Activated CD4-positive, alpha-beta T cell treated with anti-CD3 and anti-CD28 coated beads, Interleukin-2, amount 10 ng/mL, durations not matched to agents 24 days and 14 days (primary cell): ENCODE data around the gene C18orf63. TPM values are rescaled to one million over a fixed set of nuclear protein-coding genes. Genes with fewer than 3 reads are reported as not detected.
A peak's percentile ranks its signal among the peaks of the same experiment; 100 is the strongest.
"Not testable (repeated sequence)": the region's sequence is repeated elsewhere in the genome, so short reads cannot be mapped to it uniquely, and the experiment has no call there.

Source experiments
- DNase-seq: peaks from one replicate; pipeline ENCODE4 v3.0.0; 2022
- H3K27ac Mint-ChIP-seq: one replicate; pipeline ENCODE4 v1.8.0; 2022; ENCODE audit warnings: mild to moderate bottlenecking, mixed read lengths
- H3K27me3 Mint-ChIP-seq: one replicate; pipeline ENCODE4 v1.8.0; 2022; ENCODE audit warnings: mixed read lengths
- H3K36me3 Mint-ChIP-seq: one replicate; pipeline ENCODE4 v1.8.0; 2022; ENCODE audit warnings: low read depth, mild to moderate bottlenecking, mixed read lengths
- H3K4me1 Mint-ChIP-seq: one replicate; pipeline ENCODE4 v1.8.0; 2021; ENCODE audit warnings: mixed read lengths
- H3K4me3 Mint-ChIP-seq: one replicate; pipeline ENCODE4 v1.8.0; 2022; ENCODE audit warnings: mild to moderate bottlenecking, moderate library complexity, mixed read lengths
- H3K9me3 Mint-ChIP-seq: one replicate; pipeline ENCODE4 v1.8.0; 2021; ENCODE audit warnings: mixed read lengths
- intact Hi-C: fragments of 100-400 bp; cut with micrococcal nuclease; formaldehyde crosslinking; loops from one replicate; pipeline ENCODE4 v1.15.1; 2023
- total RNA-seq: library from RNA; stranded (reverse); gene quantifications from 2 replicates; pipeline ENCODE4 v1.2.3, GENCODE V29; 2022

C18orf63 gene
- total RNA-seq, 1 donor from 2014 or later: not detected

DNA sequence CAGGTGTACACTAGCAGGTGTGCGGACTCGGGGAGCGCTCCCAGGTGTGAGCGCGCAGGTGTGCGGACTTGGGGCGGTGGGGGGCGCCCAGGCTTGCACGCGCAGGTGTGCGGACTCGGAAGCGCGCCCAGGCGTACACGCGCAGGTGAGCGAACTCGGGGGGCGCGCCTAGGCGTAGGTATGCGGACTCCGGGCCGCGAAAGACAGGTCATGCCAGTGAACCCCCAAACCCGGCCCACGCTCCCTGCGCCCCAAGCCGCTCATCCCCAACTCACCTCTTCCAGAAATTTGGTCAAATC, 24.2 kb upstream of the C18orf63 start:
- Mint-ChIP-seq H3K4me1 (peaks cover 9% of the 10 kb centered on the region), H3K4me3 (no peak overlapping the region), H3K36me3 (peaks cover 3% of the 10 kb centered on the region), H3K9me3 (no peaks in the 10 kb centered on the region), H3K27me3 (peaks cover 15% of the 10 kb centered on the region), H3K27ac (peak overlapping the region; percentile 88)
- DNase-seq: no peak
- intact Hi-C loops: loop anchor here (1.0 to 5.0 kb wide), 3 partner anchors 44 to 306 kb away; partner anchors contain the start of gene ZNF407

GRCh38 chr18:74291771-74292540, 23.7 kb upstream of the C18orf63 start, which contains the start of gene CYB5A:
CYB5A (minus strand) TSS chr18:74291963; CDS start chr18:74291875, 88 bp downstream.
- H3K4me3 Mint-ChIP-seq: no peak within 1 kb of the TSS
- no peaks in the 10 kb centered on the region for H3K9me3 Mint-ChIP-seq
- peak; percentile 99 for DNase-seq
- peak within 1 kb of the TSS; percentile 88 for H3K27ac Mint-ChIP-seq
- intact Hi-C loops: loop anchor here (1.0 to 5.0 kb wide), 5 partner anchors 45 to 305 kb away; partner anchors contain the start of genes TIMM21 and ZNF407
- H3K36me3 Mint-ChIP-seq: peaks cover 3% of the 10 kb centered on the region
- H3K4me1 Mint-ChIP-seq: peaks cover 9% of the 10 kb centered on the region
- H3K27me3 Mint-ChIP-seq: peaks cover 13% of the 10 kb centered on the region

- Mint-ChIP-seq H3K9me3 (no peaks in the 10 kb centered on the region), H3K4me1 (peaks cover 9% of the 10 kb centered on the region), H3K27me3 (peaks cover 12% of the 10 kb centered on the region), H3K36me3 (peaks cover 3% of the 10 kb centered on the region), H3K4me3 (no peak overlapping the region), H3K27ac (no peak overlapping the region)
- no peak for DNase-seq
- intact Hi-C loops: loop anchor here (1.0 to 5.0 kb wide), 4 partner anchors 45 to 207 kb away; partner anchors contain the start of gene TIMM21
Observed at GRCh38 chr18:74292541-74292858, 23.1 kb upstream of the C18orf63 start.

DNA sequence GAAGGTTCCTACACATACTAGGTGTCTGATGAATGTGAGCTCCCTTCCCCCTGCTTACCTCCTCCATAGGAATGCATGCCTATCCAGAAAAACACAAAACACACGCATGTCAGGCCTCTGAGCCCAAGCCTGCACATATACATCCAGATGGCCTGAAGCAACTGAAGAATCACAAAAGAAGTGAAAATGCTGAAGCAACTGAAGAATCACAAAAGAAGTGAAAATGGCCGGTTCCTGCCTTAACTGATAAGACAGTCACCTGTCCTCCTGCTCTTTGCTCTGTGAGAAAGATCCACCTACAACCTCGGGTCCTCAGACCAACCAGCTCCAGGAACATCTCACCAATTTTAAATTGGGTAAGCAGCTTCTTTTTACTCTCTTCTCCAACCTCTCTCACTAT, 22.7 kb upstream of the C18orf63 start:
- H3K4me3 Mint-ChIP-seq, H3K27ac Mint-ChIP-seq, H3K4me1 Mint-ChIP-seq, H3K36me3 Mint-ChIP-seq, DNase-seq, H3K9me3 Mint-ChIP-seq, H3K27me3 Mint-ChIP-seq: not testable (repeated sequence)
- intact Hi-C loops: loop anchor here (1.0 to 5.0 kb wide), 4 partner anchors 46 to 206 kb away; partner anchors contain the start of gene TIMM21

GRCh38 chr18:74294526-74294925, 21.1 kb upstream of the C18orf63 start:
- H3K36me3 Mint-ChIP-seq: peaks cover 3% of the 10 kb centered on the region
- intact Hi-C loops: loop anchor here (5.0 kb wide), 2 partner anchors 47 to 97 kb away; no protein-coding TSS in a partner anchor
- H3K27ac Mint-ChIP-seq: no peak overlapping the region
- H3K4me3 Mint-ChIP-seq: no peak overlapping the region
- no peak for DNase-seq
- peaks cover 7% of the 10 kb centered on the region for H3K4me1 Mint-ChIP-seq
- peaks cover 11% of the 10 kb centered on the region for H3K27me3 Mint-ChIP-seq
- no peaks in the 10 kb centered on the region for H3K9me3 Mint-ChIP-seq

GRCh38 chr18:74299162-74299561, 16.5 kb upstream of the C18orf63 start:
- H3K27ac Mint-ChIP-seq: no peak overlapping the region
- H3K4me3 Mint-ChIP-seq: no peak overlapping the region
- DNase-seq: no peak
- H3K4me1 Mint-ChIP-seq: no peaks in the 10 kb centered on the region
- H3K36me3 Mint-ChIP-seq: no peaks in the 10 kb centered on the region
- peaks cover 28% of the 10 kb centered on the region for H3K27me3 Mint-ChIP-seq
- intact Hi-C loops: no loop called here
- H3K9me3 Mint-ChIP-seq: no peaks in the 10 kb centered on the region

- no peaks in the 10 kb centered on the region for H3K36me3 Mint-ChIP-seq
- H3K9me3 Mint-ChIP-seq: no peaks in the 10 kb centered on the region
- peaks cover 33% of the 10 kb centered on the region for H3K27me3 Mint-ChIP-seq
- intact Hi-C loops: no loop called here
- H3K27ac Mint-ChIP-seq: no peak overlapping the region
- no peak for DNase-seq
- H3K4me3 Mint-ChIP-seq: no peak overlapping the region
- no peaks in the 10 kb centered on the region for H3K4me1 Mint-ChIP-seq
Observed at GRCh38 chr18:74299746-74300145, 15.9 kb upstream of the C18orf63 start.

DNA sequence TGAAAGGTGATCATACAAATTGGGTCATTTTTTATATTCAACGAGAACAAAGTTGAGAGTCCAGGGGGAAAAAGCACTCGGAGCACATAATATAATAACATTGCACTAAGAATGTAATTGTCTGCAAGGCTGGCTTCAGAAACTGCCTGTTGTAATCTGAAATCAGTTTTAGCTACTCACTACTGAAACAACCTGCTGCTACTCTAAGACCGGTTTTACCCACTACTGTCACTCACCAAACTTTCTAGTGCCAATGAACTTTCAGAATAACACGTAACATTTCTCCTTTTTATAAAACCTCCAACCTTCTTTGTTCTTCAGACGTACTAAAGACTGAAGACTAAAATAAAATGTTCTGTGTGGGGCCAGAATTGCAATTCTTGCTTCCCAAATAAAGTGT, 12.3 kb upstream of the C18orf63 start:
- H3K4me1 Mint-ChIP-seq: no peaks in the 10 kb centered on the region
- intact Hi-C loops: no loop called here
- no peaks in the 10 kb centered on the region for H3K9me3 Mint-ChIP-seq
- H3K4me3 Mint-ChIP-seq: no peak overlapping the region
- H3K27ac Mint-ChIP-seq: no peak overlapping the region
- DNase-seq: no peak
- no peaks in the 10 kb centered on the region for H3K36me3 Mint-ChIP-seq
- H3K27me3 Mint-ChIP-seq: peaks cover 59% of the 10 kb centered on the region

DNA sequence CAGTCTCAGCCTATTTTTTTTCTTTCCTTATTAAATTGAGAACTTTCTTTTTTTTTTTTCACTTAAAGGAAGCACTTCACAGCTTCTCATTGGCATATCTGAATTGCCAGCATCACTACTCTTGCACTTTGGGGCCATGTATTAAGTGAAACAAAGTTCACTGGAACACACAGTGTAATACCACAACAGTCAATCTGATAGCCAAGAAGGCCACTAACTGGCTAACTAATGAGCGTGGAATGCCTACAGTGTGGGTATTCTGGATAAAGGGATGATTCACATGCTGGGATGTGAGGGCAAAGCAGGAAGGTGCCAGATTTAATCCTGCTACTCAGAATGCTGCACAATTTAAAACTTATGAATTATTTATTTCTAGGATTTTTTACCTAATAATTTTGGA, 11.7 kb upstream of the C18orf63 start:
- Mint-ChIP-seq H3K36me3 (no peaks in the 10 kb centered on the region), H3K4me1 (no peaks in the 10 kb centered on the region), H3K4me3 (no peak overlapping the region), H3K27me3 (peaks cover 61% of the 10 kb centered on the region), H3K27ac (no peak overlapping the region), H3K9me3 (no peaks in the 10 kb centered on the region)
- intact Hi-C loops: no loop called here
- no peak for DNase-seq

DNA sequence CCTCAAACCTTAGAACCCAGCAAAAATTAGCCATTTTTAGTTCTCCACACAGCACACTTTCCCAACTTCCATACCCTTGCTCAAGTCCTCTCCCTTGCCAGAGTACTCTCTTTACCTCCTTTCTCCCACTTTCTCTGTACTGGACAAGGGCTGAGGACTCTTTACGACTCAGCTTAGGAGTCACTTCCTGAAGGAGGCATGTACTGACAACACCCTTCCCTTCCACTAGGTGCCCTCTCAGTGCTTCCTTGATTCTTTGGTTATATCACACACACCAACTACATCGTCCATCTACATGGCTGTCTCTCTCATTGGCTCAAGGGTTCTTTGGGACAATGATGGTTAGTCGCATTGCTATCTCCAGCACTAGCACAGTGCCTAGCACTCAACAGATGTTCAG, 5.2 kb upstream of the C18orf63 start:
- H3K27me3 Mint-ChIP-seq: peaks cover 36% of the 10 kb centered on the region
- no peaks in the 10 kb centered on the region for H3K36me3 Mint-ChIP-seq
- H3K4me3 Mint-ChIP-seq: no peak overlapping the region
- no peak for DNase-seq
- no peaks in the 10 kb centered on the region for H3K9me3 Mint-ChIP-seq
- no peaks in the 10 kb centered on the region for H3K4me1 Mint-ChIP-seq
- intact Hi-C loops: no loop called here
- H3K27ac Mint-ChIP-seq: no peak overlapping the region

DNA sequence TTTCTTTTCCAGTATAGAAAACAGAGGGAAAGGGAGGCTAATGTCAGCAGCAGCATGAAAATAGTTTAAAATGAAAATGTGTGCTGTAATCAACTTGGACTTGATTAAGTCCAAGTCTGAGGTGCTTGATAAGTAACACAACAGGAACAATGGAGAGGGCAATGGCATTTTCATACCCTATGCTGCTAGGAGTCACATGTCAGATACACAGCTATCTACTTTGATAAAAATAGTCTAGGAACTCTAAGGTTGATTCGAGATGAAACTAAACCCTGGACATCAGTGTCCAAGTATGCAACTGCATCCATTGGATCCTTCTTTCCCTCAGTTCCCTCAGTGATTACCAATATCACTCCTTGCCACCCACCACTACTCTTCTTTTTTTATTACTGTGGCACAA, 4.6 kb upstream of the C18orf63 start:
- intact Hi-C loops: no loop called here
- H3K36me3 Mint-ChIP-seq: no peaks in the 10 kb centered on the region
- H3K27ac Mint-ChIP-seq: no peak overlapping the region
- no peak overlapping the region for H3K4me3 Mint-ChIP-seq
- H3K27me3 Mint-ChIP-seq: peaks cover 30% of the 10 kb centered on the region
- no peaks in the 10 kb centered on the region for H3K4me1 Mint-ChIP-seq
- no peak for DNase-seq
- no peaks in the 10 kb centered on the region for H3K9me3 Mint-ChIP-seq

DNA sequence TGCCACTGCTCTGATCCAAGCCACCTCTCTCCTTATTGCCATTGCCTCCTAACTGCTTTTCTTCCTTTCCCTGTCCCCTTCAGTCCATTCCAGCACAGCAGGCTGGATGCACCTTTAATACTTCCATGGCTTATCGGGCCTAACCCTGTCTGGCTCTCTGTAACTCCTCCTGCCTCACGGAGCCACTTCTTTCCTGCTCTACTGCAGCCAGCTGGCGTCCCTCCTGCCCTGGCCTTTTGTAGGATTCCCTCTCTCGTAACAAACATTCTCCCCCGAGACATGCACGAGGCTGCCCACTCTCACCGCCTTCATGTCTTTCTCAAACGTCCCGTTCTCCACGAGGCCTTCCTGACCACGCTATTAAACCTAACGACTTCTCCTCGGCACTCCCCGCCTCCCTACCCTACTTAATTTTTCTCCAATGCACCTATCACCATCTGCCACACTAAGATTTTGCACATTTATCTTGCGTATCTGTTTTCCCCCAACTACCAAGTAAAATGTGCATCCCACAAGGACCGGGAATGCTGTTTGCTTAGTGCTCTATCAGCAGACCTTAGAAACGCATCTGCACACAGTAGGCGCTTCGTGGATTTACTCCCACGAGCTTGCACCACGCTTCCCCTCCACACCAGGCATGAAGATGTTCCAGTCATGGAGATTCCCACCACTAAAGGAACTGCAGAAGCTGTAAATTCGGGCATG, 728 bp upstream of the C18orf63 start:
- Mint-ChIP-seq H3K36me3 (no peaks in the 10 kb centered on the region), H3K4me1 (no peaks in the 10 kb centered on the region), H3K9me3 (no peaks in the 10 kb centered on the region), H3K27ac (no peak overlapping the region), H3K4me3 (no peak overlapping the region), H3K27me3 (peaks cover 10% of the 10 kb centered on the region)
- no peak for DNase-seq
- intact Hi-C loops: no loop called here

DNA sequence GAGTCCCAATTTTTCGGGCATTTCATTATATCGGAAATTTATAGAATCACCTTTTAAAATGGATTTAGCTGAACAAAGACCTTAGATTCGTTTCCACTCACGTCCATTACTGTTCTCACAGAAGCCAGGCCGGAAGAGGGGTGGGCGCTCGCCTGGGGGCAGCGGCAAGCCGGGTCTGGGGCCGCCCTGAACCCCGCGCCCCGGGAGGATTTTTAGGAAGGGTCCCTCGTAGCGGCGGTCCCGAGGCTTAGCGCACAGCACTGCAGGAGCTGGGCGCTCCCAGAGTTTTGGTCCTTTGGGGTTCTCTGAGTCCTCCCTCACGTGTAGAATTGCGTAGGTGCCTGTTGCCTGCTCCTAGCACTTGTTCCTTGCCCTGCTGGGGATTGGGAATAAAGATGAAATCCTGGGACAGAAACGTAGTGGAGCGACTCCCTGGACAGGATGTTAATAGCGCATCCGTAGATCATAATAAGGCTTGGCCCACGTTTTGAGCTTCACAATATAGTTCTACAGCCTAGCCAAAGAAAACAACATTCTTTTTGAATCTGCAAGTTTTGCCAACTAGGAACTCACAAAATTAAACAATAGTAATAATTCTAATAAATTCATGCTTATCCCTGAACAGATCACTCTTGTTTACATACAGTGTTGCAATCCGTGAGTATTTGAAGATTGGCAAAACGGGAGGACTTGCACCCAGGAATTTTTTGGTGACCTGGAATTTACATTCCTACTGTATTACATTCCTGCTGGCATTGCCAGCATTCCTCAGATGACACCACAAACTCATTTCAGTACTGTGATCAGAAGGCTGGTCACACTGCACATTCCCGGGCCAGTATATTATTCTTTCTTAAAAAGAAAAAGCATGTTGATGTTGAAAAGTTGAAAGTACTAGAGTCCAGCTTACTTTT, 875 bp downstream of the C18orf63 start:
- H3K27me3 Mint-ChIP-seq: peaks cover 6% of the 10 kb centered on the region
- H3K4me1 Mint-ChIP-seq: no peaks in the 10 kb centered on the region
- H3K27ac Mint-ChIP-seq: no peak overlapping the region
- H3K9me3 Mint-ChIP-seq: no peaks in the 10 kb centered on the region
- intact Hi-C loops: no loop called here
- H3K4me3 Mint-ChIP-seq: no peak overlapping the region
- H3K36me3 Mint-ChIP-seq: no peaks in the 10 kb centered on the region
- no peak for DNase-seq

DNA sequence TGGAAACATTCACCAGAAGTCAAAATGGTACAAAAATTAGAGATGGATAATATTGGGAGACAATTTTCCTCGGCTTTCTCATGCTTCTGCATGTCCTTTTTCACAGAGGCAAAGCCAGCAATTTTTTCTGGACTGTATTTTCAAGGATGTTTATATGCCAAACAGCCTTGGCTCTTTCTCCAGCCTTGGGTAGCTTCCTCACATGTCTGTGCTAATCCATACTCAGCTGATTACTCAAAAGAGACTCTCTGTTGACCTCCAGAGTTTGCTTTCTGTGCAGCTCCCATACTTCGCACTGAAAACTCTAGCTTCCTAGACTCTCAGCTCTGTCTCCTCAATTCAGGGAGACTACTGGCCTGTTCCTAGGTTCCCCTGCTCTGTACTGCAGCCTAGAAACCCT, 10.6 kb downstream of the C18orf63 start:
- H3K27ac Mint-ChIP-seq: no peak overlapping the region

More for the DNA sequence above, 10.6 kb downstream of the C18orf63 start:
- DNase-seq: no peak
- Mint-ChIP-seq H3K27me3 (peaks cover 22% of the 10 kb centered on the region), H3K9me3 (no peaks in the 10 kb centered on the region), H3K36me3 (no peaks in the 10 kb centered on the region), H3K4me1 (no peaks in the 10 kb centered on the region), H3K4me3 (no peak overlapping the region)
- intact Hi-C loops: no loop called here
